SIG-M5 treated with dmso at 0.1 percent for 504 hours (cell line): Measurements from ENCODE around the gene ASPHD2.
A peak's percentile ranks its signal among the peaks of the same experiment; 100 is the strongest.

ENCODE experiments used
- DNase-seq: peaks from one replicate; lab custom pipeline; 2025; ENCODE audit not compliant: unreplicated experiment; lab: John Stamatoyannopoulos, UW

The ASPHD2 gene

DNA sequence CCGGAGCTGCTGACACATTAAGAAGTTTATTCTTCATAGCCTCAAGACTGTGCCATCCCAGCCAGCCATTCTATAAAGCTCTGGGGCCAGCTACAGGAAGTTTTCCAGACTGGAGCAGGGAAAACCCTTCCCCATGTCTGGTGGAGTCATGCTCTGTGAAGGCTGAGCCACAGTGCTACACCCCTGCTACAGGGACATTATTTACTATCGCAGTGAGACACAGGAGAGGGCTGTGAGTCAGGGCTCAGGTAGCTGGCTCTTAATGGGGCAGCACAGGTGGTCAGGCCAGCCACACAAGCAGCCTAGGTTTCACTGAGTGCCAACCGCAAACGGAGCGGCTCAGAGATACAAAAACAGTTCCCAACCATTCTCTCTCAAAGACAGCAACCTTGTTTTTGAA lies 42.5 kb downstream of the ASPHD2 start:
- no peak for DNase-seq

DNA sequence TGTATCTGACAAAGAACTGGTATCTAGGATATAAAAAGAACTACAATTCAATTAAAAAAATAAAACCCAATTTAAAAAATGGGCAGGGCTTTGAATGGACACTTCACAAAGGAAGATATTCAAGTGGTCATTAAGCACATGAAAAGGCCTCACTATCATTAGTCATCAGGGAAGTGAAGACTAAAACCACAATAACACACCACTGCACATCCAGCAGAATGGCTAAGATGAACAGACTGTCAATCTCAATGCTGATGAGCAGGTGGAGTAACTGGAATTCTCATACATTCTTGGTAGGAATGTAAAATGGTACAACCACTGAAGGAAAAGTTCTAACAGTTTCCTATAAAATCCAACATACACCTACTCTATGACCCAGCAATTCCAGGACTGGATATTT lies 45.6 kb downstream of the ASPHD2 start:
- DNase-seq, result no peak

DNA sequence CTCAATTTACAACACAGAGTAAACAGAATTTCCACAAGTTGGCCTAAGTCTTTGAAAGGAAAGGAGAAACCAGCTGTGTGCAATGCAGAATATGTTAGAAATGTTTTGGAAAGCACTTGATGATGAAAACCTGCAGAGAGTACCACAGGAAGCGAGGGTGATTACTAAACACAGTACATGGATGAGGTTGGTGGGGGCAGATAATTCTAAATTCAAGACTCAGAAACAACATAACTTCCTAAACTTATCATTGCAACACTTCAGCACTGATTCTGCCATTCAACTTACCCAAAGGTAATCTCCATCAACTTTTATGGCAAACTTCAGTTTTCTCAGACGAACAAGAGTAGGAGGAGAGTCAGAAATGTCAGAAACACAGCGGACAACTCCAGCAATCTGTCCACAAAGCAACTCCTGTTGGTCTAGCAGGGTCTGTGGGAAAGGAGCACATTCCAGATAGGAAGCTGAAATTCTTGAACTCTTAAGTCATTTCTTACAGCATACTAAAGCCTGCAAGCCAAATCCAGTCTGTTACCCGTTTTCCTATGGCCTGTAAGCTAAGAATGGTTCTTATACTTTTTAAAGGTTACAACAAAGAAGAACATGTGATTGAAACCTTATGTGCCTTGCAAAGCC lies 47.8 kb downstream of the ASPHD2 start:
- DNase-seq, result peak; percentile 62

- DNase-seq, result no peak
These were observed 48.3 kb downstream of the ASPHD2 start for GRCh38 chr22:26477341-26477731.

DNA sequence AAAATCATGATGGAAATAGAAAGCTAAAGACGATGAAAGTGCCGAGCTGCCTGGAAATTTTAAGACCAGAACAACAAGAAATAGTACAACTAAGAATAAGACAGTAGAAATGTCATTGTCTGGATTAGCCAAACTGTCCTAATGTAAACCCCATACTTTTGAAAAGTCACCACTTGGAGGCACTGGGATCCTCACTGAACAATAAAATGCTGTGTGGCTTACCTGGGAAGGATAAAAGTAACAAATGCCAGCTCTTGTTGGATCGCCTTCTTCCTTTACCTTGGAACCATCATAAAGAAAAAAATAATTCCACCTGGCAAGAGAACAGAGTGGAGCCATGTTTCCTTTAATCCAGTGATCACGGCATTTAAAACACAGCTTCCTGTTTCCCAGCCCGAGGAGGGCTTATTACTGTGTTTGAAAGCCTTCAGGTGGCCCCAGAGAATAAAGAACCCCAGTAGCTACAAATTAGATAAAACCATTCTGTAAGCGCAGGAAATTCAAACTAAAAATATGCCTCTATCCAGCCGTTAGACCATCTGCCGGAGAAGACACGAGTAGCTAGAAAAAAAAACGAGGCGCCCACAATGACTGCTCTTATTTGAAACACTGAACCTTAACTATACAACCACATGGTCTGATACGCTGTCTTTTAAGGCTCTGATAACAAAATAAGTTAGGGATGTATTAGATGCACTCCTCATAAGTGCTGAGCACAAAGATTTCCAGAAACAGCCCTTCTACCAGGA lies 50.2 kb downstream of the ASPHD2 start:
- peak; percentile 44 for DNase-seq

- peak; percentile 79 for DNase-seq
These were observed 50.9 kb downstream of the ASPHD2 start for GRCh38 chr22:26479792-26480610.

- no peak for DNase-seq
These were observed 51.5 kb downstream of the ASPHD2 start for GRCh38 chr22:26480611-26480932.

DNA sequence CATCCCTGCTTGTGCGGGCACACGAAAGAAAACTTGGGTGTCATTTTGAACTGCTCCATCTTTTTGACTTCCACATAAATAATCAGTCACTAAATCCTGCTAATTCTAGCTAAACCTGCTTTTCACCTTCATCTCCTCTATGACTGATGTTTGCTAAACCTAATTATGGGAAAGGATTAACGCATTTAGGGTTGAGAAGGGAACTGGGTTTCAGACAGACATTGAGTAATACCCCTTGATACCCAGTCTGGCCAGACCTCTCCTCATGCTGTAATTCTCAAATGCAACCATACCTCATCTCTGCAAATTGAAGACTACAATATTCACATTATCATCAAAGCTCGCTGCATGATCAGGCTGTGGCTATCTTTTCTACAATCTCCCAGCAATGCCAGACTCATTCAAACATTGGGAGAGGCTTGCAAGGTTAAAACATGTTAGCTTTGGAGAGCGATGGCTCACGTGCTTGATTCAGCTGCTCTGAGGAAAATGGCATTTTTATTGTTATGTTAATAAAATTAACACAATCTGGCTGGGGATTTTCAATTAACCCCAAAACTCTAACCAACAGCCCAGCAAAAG lies 52.1 kb downstream of the ASPHD2 start:
- peak; percentile 39 for DNase-seq

DNA sequence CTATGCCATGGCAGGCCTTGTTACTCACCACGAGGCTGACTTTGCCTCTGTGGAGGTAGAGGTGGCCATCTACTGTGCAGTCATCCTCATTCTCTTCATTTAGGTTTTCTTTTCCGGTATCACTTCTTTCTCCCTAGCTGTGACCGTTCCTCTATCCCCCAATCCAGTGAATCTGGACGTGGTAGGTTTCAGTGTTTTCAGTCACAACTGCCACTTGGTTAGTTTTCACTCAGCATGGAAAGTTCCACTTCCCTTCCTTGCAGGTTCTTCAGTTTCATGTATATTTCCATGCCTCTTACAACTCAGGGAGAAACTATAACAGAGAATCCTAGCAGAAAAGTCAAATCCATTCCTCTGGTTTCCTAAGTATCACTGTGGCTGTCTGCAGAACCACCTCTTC lies 52.6 kb downstream of the ASPHD2 start:
- peak; percentile 54 for DNase-seq

- no peak for DNase-seq
These were observed 53.1 kb downstream of the ASPHD2 start for GRCh38 chr22:26482161-26482560.

- DNase-seq, result no peak
These were observed 54.0 kb downstream of the ASPHD2 start for GRCh38 chr22:26483043-26483438.

GRCh38 chr22:26483439-26484359 lies 54.6 kb downstream of the ASPHD2 start, which contains the start of the genes HPS4 and SRRD:
TSS of gene HPS4 (minus strand) at chr22:26483783. CDS start at chr22:26481762, 2,021 bp downstream.
TSS of gene SRRD (plus strand) at chr22:26483877. CDS start at chr22:26483891, 14 bp downstream.
- peak; percentile 66 for DNase-seq

GRCh38 chr22:26484360-26484706 lies 55.3 kb downstream of the ASPHD2 start:
- no peak for DNase-seq

DNA sequence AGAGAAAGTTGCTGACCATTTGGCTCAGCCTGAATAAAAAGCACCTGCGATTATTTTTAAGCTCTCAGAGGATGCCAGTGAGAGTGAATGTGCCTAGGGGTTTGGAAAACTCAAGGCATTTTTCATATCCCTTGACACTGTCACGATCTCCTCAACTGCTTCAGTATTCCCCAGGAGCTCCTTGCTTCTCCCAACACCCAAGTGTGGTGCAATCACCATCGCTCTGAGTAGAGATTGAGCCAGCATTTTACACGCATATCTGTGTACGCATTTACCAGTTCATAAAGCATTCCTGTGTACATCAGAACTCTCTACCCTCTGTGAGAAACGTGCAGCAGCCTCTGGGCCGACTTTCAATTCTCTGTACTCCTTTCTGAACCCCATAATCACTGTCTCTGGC lies 56.0 kb downstream of the ASPHD2 start:
- DNase-seq, result no peak

GRCh38 chr22:26485806-26486390 lies 56.8 kb downstream of the ASPHD2 start:
- no peak for DNase-seq

DNA sequence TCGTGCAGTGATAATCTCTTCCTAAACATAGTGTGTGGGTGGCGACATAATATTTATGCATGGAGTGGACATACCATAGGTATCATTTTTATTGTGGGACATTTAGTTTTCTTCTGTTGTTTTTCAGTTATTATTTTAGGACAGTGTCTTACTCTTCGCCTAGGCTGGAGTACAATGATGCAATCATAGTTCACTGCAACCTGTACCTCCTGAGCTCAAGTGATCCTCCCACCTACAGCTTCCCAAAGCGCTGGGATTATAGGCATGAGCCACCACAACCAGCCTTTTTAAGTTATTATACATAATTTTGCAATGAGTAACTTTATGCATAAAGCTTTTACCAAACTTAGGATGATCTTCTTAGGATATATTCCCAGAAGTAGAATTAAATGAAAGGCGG lies 57.3 kb downstream of the ASPHD2 start:
- DNase-seq, result no peak

DNA sequence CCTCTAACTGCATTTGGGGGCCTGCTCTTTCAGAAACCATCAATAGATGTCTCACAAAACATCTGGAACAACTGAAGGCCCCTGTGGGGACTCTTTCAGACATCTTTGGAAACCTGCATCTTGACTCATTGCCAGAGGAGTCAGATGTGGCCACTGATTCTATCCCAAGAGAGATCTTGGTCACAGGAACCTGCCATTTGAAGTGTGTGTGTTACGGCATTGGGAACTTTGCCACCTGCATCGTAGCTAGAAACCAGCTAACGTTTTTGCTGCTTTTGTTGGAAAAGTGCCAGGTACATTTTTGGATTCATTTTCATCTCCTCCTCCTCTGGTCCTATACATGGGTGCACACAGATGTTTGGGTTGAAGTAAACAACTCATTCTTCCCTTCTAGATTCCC lies 58.9 kb downstream of the ASPHD2 start:
- no peak for DNase-seq

- DNase-seq, result no peak
These were observed 60.5 kb downstream of the ASPHD2 start for GRCh38 chr22:26489447-26490036.

DNA sequence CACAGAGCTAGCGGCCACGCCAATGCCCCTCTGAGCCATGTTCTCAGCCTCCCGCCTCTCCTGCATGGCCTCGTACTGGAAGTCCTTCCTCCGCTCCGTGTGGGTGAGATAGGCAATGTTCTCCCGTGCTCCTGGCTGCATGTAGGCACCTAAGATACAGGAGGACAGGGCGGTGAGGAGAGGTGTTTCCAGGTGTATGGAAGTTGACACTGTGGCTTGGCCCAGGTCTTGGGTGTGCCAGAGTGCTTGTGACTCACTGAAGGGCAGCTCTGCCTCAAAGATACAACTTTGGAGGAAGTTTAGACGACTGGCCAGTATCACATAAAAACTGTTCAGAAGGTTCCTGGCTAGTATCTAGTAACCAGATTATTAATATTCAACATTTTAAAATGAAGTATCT lies 63.2 kb downstream of the ASPHD2 start:
- no peak for DNase-seq

GRCh38 chr22:26494506-26494905 lies 65.4 kb downstream of the ASPHD2 start:
- DNase-seq, result no peak
